Measurements from ENCODE around the gene DSG3.

DNA sequence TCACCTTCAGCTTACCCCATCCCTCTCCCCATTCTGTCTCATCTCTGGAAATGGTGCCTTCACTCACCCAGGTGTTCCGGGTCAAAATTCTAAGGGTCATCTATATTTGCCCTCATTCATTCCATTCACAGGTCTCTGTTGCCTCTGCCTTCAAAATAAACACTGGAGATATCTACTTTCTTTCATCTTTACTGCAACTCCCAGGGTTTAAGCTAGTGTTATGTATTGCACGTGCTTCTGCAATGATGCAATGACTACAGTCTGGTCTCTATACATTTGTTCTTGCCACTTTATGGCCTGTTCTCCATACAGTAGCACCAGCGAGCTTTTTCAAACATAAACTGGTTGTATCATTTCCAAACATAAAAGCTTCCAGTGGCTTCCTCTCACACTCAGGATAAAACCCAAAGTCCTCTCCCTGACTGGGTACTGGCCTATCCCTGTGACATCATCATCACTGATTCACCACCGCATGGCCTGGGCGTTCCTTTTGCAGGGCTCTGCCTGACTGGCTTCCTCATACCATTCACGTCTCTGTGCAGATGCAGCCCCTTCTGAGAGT is 64.7 kb downstream of the DSG3 start:
- TF ChIP-seq, protein P1, sequence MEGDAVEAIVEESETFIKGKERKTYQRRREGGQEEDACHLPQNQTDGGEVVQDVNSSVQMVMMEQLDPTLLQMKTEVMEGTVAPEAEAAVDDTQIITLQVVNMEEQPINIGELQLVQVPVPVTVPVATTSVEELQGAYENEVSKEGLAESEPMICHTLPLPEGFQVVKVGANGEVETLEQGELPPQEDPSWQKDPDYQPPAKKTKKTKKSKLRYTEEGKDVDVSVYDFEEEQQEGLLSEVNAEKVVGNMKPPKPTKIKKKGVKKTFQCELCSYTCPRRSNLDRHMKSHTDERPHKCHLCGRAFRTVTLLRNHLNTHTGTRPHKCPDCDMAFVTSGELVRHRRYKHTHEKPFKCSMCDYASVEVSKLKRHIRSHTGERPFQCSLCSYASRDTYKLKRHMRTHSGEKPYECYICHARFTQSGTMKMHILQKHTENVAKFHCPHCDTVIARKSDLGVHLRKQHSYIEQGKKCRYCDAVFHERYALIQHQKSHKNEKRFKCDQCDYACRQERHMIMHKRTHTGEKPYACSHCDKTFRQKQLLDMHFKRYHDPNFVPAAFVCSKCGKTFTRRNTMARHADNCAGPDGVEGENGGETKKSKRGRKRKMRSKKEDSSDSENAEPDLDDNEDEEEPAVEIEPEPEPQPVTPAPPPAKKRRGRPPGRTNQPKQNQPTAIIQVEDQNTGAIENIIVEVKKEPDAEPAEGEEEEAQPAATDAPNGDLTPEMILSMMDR (IDR thresholded peaks at IDR 0.05) = no peak
- no peak for TF ChIP-seq POLR2A (IDR thresholded peaks at IDR 0.05)
